Measurements from ENCODE around the gene FAM174A. TPM values are rescaled to one million over a fixed set of nuclear protein-coding genes. Genes with fewer than 3 reads are reported as not detected.

FAM174A gene
- 10 to 100 TPM in 1 of 2 donors, 1 to 10 TPM in 1; 8.7 to 10.5 TPM for total RNA-seq
- total RNA-seq = 5.3 to 5.5 reads per million in 2 donors

DNA sequence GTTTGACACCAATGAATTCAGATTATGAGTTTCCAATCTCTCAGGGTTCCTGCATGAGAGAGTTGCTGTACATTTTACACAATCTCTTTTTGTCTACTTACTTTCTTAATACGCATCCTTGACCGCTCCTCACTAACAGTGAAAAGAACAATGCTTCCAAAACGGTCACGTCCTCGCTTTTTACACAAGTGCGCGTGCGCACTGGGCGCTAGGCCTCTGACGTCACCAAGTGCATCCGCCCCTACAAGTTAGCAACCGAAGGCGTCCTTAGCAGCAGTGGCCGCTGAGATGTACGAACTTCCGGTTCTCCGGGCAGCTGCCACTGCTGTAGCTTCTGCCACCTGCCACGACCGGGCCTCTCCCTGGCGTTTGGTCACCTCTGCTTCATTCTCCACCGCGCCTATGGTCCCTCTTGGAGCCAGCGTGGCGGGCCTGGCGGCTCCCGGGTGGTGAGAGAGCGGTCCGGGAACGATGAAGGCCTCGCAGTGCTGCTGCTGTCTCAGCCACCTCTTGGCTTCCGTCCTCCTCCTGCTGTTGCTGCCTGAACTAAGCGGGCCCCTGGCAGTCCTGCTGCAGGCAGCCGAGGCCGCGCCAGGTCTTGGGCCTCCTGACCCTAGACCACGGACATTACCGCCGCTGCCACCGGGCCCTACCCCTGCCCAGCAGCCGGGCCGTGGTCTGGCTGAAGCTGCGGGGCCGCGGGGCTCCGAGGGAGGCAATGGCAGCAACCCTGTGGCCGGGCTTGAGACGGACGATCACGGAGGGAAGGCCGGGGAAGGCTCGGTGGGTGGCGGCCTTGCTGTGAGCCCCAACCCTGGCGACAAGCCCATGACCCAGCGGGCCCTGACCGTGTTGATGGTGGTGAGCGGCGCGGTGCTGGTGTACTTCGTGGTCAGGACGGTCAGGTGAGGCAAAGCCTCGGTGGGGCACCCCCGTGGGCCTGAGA, at the start of gene FAM174A:
FAM174A (plus strand) TSS at position 315 of the 946 bp plus-strand sequence; CDS start at position 472, 157 bp downstream.
- Mint-ChIP-seq H3K4me1 (peaks cover 13% of the 10 kb centered on the region), H3K27me3 (no peaks in the 10 kb centered on the region), H3K27ac (peak within 1 kb of the TSS; percentile 94), H3K36me3 (ENCODE audit: low read depth) (no peaks in the 10 kb centered on the region), H3K4me3 (peak within 1 kb of the TSS; percentile 89)
- DNase-seq = peak; percentile 81 to 92 (median 87)
- ATAC-seq = peak; percentile 89
- H3K9me3 ChIP-seq (ENCODE audit: control insufficient read depth, low read length, poor library complexity, severe bottlenecking) = no peaks in the 10 kb centered on the region

GRCh38 chr5:100493996-100494395, 41.2 kb upstream of the FAM174A start:
- Mint-ChIP-seq H3K27me3 (no peaks in the 10 kb centered on the region), H3K36me3 (ENCODE audit: low read depth) (no peaks in the 10 kb centered on the region), H3K4me1 (no peaks in the 10 kb centered on the region), H3K4me3 (no peak overlapping the region), H3K27ac (no peak overlapping the region)
- H3K9me3 ChIP-seq (ENCODE audit: control insufficient read depth, low read length, poor library complexity, severe bottlenecking) = no peaks in the 10 kb centered on the region
- DNase-seq = no peak
- ATAC-seq = no peak

DNA sequence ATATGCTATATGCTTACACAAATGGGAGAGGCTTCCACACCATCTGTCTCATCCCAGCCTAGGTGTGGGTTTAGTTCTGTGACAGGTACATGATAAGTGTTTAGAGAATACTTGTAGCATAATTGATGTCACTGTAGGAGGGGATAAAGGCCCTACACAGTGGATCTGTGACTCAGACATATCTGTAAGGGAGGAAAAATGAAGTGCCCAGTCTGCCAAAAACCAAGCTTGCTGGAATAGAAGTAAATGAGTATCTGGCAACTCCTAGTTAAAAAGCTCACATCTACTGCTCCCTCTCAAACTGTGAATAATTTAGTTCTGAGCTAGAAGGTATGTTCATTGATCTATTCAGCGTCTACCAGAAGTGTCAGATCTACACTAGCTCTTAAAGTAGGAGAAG, 38.9 kb upstream of the FAM174A start:
- no peak overlapping the region for H3K4me3 Mint-ChIP-seq
- H3K4me1 Mint-ChIP-seq = no peaks in the 10 kb centered on the region
- H3K36me3 Mint-ChIP-seq (ENCODE audit: low read depth) = no peaks in the 10 kb centered on the region
- no peaks in the 10 kb centered on the region for H3K27me3 Mint-ChIP-seq
- ATAC-seq = no peak
- DNase-seq = no peak
- no peak overlapping the region for H3K27ac Mint-ChIP-seq
- H3K9me3 ChIP-seq (ENCODE audit: control insufficient read depth, low read length, poor library complexity, severe bottlenecking) = no peaks in the 10 kb centered on the region

- Mint-ChIP-seq H3K27ac (no peak overlapping the region), H3K4me1 (no peaks in the 10 kb centered on the region), H3K4me3 (no peak overlapping the region), H3K36me3 (ENCODE audit: low read depth) (no peaks in the 10 kb centered on the region), H3K27me3 (no peaks in the 10 kb centered on the region)
- DNase-seq = no peak
- ATAC-seq = no peak
- H3K9me3 ChIP-seq (ENCODE audit: control insufficient read depth, low read length, poor library complexity, severe bottlenecking) = no peaks in the 10 kb centered on the region
Observed at GRCh38 chr5:100502684-100503083, 32.5 kb upstream of the FAM174A start.

GRCh38 chr5:100505984-100506670, 29.0 kb upstream of the FAM174A start:
- H3K4me1 Mint-ChIP-seq = peaks cover 2% of the 10 kb centered on the region
- no peaks in the 10 kb centered on the region for H3K36me3 Mint-ChIP-seq (ENCODE audit: low read depth)
- DNase-seq (no peak), ATAC-seq (no peak)
- no peak overlapping the region for H3K27ac Mint-ChIP-seq
- no peaks in the 10 kb centered on the region for H3K9me3 ChIP-seq (ENCODE audit: control insufficient read depth, low read length, poor library complexity, severe bottlenecking)
- H3K4me3 Mint-ChIP-seq = no peak overlapping the region
- no peaks in the 10 kb centered on the region for H3K27me3 Mint-ChIP-seq

GRCh38 chr5:100516285-100516684, 18.9 kb upstream of the FAM174A start:
- H3K27ac Mint-ChIP-seq = no peak overlapping the region
- no peaks in the 10 kb centered on the region for H3K27me3 Mint-ChIP-seq
- DNase-seq (no peak), ATAC-seq (no peak)
- H3K9me3 ChIP-seq (ENCODE audit: control insufficient read depth, low read length, poor library complexity, severe bottlenecking) = no peaks in the 10 kb centered on the region
- no peaks in the 10 kb centered on the region for H3K36me3 Mint-ChIP-seq (ENCODE audit: low read depth)
- no peak overlapping the region for H3K4me3 Mint-ChIP-seq
- no peaks in the 10 kb centered on the region for H3K4me1 Mint-ChIP-seq

- H3K4me3 Mint-ChIP-seq = no peak overlapping the region
- DNase-seq (no peak), ATAC-seq (no peak)
- H3K9me3 ChIP-seq (ENCODE audit: control insufficient read depth, low read length, poor library complexity, severe bottlenecking) = no peaks in the 10 kb centered on the region
- peaks cover 4% of the 10 kb centered on the region for H3K27me3 Mint-ChIP-seq
- no peaks in the 10 kb centered on the region for H3K36me3 Mint-ChIP-seq (ENCODE audit: low read depth)
- no peaks in the 10 kb centered on the region for H3K4me1 Mint-ChIP-seq
- no peak overlapping the region for H3K27ac Mint-ChIP-seq
Observed at GRCh38 chr5:100517301-100517974, 17.7 kb upstream of the FAM174A start.

DNA sequence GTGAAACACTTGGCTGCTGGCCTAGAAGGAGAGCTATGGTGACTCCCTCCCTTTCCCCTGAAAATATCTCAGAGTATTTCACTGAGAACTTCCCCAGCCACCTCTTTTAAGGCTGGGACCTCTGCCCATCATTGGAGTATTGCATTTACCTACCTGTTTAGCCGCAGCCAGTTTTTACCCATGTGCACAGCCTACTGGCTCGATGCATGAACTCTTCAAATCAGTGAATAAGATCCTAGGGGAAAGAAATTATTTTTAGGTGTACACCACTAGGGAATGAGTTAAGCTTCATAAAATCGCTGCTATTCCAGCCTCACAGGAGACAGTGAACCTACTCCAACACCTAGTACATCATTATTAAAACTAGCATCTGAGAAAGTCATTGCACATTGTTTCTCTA, 16.8 kb upstream of the FAM174A start:
- H3K9me3 ChIP-seq (ENCODE audit: control insufficient read depth, low read length, poor library complexity, severe bottlenecking) = no peaks in the 10 kb centered on the region
- no peaks in the 10 kb centered on the region for H3K4me1 Mint-ChIP-seq
- ATAC-seq (no peak), DNase-seq (no peak)
- H3K4me3 Mint-ChIP-seq = no peak overlapping the region
- peaks cover 6% of the 10 kb centered on the region for H3K27me3 Mint-ChIP-seq
- H3K27ac Mint-ChIP-seq = no peak overlapping the region
- peaks cover 2% of the 10 kb centered on the region for H3K36me3 Mint-ChIP-seq (ENCODE audit: low read depth)

GRCh38 chr5:100519075-100519474, 16.1 kb upstream of the FAM174A start:
- H3K9me3 ChIP-seq (ENCODE audit: control insufficient read depth, low read length, poor library complexity, severe bottlenecking) = no peaks in the 10 kb centered on the region
- DNase-seq = no peak
- peaks cover 2% of the 10 kb centered on the region for H3K36me3 Mint-ChIP-seq (ENCODE audit: low read depth)
- H3K27ac Mint-ChIP-seq = no peak overlapping the region
- H3K4me1 Mint-ChIP-seq = no peaks in the 10 kb centered on the region
- ATAC-seq = no peak
- H3K4me3 Mint-ChIP-seq = no peak overlapping the region
- peaks cover 6% of the 10 kb centered on the region for H3K27me3 Mint-ChIP-seq

DNA sequence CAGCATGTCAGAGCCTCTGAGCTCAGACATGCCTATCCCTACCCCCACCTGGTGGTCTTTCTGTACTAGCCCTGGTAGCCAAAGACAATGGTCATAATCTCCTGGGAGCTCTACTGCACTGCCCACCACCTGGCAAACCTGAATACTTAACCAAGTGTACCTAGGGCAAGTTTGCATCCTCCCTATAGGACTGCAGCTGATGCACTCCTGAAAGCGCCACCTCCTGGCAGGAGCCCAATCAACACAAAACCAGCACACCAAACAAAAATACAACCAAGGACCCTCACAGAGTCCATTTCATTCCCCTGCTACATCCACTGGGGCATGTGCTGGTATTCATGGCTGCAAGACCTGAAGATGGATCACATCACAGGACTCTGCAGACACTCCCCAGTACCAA, 14.8 kb upstream of the FAM174A start:
- H3K36me3 Mint-ChIP-seq (ENCODE audit: low read depth) = peaks cover 2% of the 10 kb centered on the region
- H3K4me1 Mint-ChIP-seq = no peaks in the 10 kb centered on the region
- H3K4me3 Mint-ChIP-seq = no peak overlapping the region
- no peak for DNase-seq
- H3K9me3 ChIP-seq (ENCODE audit: control insufficient read depth, low read length, poor library complexity, severe bottlenecking) = no peaks in the 10 kb centered on the region
- H3K27me3 Mint-ChIP-seq = peaks cover 6% of the 10 kb centered on the region
- no peak for ATAC-seq
- H3K27ac Mint-ChIP-seq = no peak overlapping the region

GRCh38 chr5:100537946-100538345, 2.8 kb downstream of the FAM174A start:
- DNase-seq = no peak
- Mint-ChIP-seq H3K36me3 (ENCODE audit: low read depth) (no peaks in the 10 kb centered on the region), H3K4me1 (peaks cover 24% of the 10 kb centered on the region), H3K27me3 (no peaks in the 10 kb centered on the region), H3K27ac (no peak overlapping the region), H3K4me3 (no peak overlapping the region)
- no peak for ATAC-seq
- H3K9me3 ChIP-seq (ENCODE audit: control insufficient read depth, low read length, poor library complexity, severe bottlenecking) = no peaks in the 10 kb centered on the region

- Mint-ChIP-seq H3K27ac (no peak overlapping the region), H3K4me1 (peaks cover 24% of the 10 kb centered on the region), H3K36me3 (ENCODE audit: low read depth) (no peaks in the 10 kb centered on the region), H3K4me3 (no peak overlapping the region), H3K27me3 (no peaks in the 10 kb centered on the region)
- ATAC-seq (no peak), DNase-seq (no peak)
- H3K9me3 ChIP-seq (ENCODE audit: control insufficient read depth, low read length, poor library complexity, severe bottlenecking) = no peaks in the 10 kb centered on the region
Observed at GRCh38 chr5:100539519-100539918, 4.3 kb downstream of the FAM174A start.

DNA sequence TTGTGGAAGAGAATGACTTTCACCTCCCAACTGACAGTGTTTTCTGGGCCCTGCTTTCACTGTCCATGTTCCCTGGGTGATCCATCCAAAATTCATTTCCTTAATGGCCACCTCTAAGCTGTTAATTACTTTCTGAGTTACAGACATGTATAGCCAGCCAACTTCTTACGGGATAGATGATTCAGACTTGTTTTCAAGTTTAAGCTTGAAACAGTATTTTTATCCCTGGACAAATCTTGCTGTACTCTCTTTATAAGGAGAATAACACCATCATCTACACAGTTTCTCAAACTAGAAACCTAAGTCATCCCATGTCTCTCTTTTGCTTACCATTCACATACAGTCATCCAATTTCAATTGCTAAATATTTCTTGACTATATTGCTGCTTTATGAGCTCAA, 6.9 kb downstream of the FAM174A start:
- peaks cover 17% of the 10 kb centered on the region for H3K4me1 Mint-ChIP-seq
- ATAC-seq = no peak
- no peak overlapping the region for H3K4me3 Mint-ChIP-seq
- no peak overlapping the region for H3K27ac Mint-ChIP-seq
- H3K27me3 Mint-ChIP-seq = no peaks in the 10 kb centered on the region
- H3K36me3 Mint-ChIP-seq (ENCODE audit: low read depth) = no peaks in the 10 kb centered on the region
- H3K9me3 ChIP-seq (ENCODE audit: control insufficient read depth, low read length, poor library complexity, severe bottlenecking) = no peaks in the 10 kb centered on the region
- no peak for DNase-seq

All from T-helper 17 cell (primary cell).